HG02763 (cell line): ENCODE results near the gene FCHSD2.
"Not testable (repeated sequence)": the region's sequence is repeated elsewhere in the genome, so short reads cannot be mapped to it uniquely, and the experiment has no call there.

Experiments used
- ATAC-seq: cut with Tn5 transposase; IDR thresholded peaks from one replicate; pipeline ENCODE4 v1.9.1; 2021; ENCODE audit warnings: mild to moderate bottlenecking, moderate library complexity; ENCODE audit not compliant: unreplicated experiment

FCHSD2 gene

GRCh38 chr11:73017024-73017751, 124.9 kb downstream of the FCHSD2 start:
- ATAC-seq = no peak

- no peak for ATAC-seq
These were observed 129.1 kb downstream of the FCHSD2 start for GRCh38 chr11:73013021-73013420.

GRCh38 chr11:73012121-73012863, 129.8 kb downstream of the FCHSD2 start:
- ATAC-seq = no peak

- no peak for ATAC-seq
These were observed 130.8 kb downstream of the FCHSD2 start for GRCh38 chr11:73011126-73011817.

- ATAC-seq = no peak
These were observed 132.1 kb downstream of the FCHSD2 start for GRCh38 chr11:73009972-73010371.

GRCh38 chr11:73004088-73004487, 138.0 kb downstream of the FCHSD2 start:
- no peak for ATAC-seq

GRCh38 chr11:73003088-73003487, 139.0 kb downstream of the FCHSD2 start:
- no peak for ATAC-seq

- ATAC-seq = no peak
These were observed 139.9 kb downstream of the FCHSD2 start for GRCh38 chr11:73002214-73002613.

GRCh38 chr11:73001615-73002014, 140.5 kb downstream of the FCHSD2 start:
- no peak for ATAC-seq

- ATAC-seq = no peak
These were observed 143.4 kb downstream of the FCHSD2 start for GRCh38 chr11:72998676-72999075.

GRCh38 chr11:72996959-72997358, 145.2 kb downstream of the FCHSD2 start:
- no peak for ATAC-seq

- ATAC-seq = no peak
These were observed 152.4 kb downstream of the FCHSD2 start for GRCh38 chr11:72989727-72990126.

GRCh38 chr11:72988821-72989220, 153.3 kb downstream of the FCHSD2 start:
- ATAC-seq = no peak

GRCh38 chr11:72985645-72986044, 156.5 kb downstream of the FCHSD2 start:
- no peak for ATAC-seq

- ATAC-seq = no peak
These were observed 157.6 kb downstream of the FCHSD2 start for GRCh38 chr11:72984453-72985077.

- ATAC-seq = no peak
These were observed 158.6 kb downstream of the FCHSD2 start for GRCh38 chr11:72983560-72983959.

GRCh38 chr11:72981971-72982685, 160.0 kb downstream of the FCHSD2 start:
- ATAC-seq = no peak

- ATAC-seq = no peak
These were observed 161.0 kb downstream of the FCHSD2 start for GRCh38 chr11:72981080-72981479.

- not testable (repeated sequence) for ATAC-seq
These were observed 164.3 kb downstream of the FCHSD2 start for GRCh38 chr11:72977782-72978181.

GRCh38 chr11:72976522-72976892, 165.6 kb downstream of the FCHSD2 start:
- not testable (repeated sequence) for ATAC-seq
